GM23338 (cell line): ENCODE results near the gene ADORA1. TPM values are rescaled to one million over a fixed set of nuclear protein-coding genes. Genes with fewer than 3 reads are reported as not detected.

ENCODE experiments used
- ATAC-seq: fragments of 200-7000 bp; cut with Tn5 transposase; 3 replicates; pipeline ENCODE4 v1.9.1; 2020
- DNase-seq: peaks from one replicate; pipeline ENCODE4 v3.0.0-alpha.2; 2015; ENCODE audit warnings: low spot score
- H2AFZ ChIP-seq: fragments of 200-600 bp; sonication (generic); 2 replicates; pipeline ENCODE4 v1.8.0; 2016; ENCODE audit warnings: antibody characterized with exemption, mild to moderate bottlenecking, moderate library complexity
- H3F3A ChIP-seq: fragments of 200-600 bp; sonication (generic); replicated peaks from 2 replicates; pipeline ENCODE4 v1.8.0; 2017; ENCODE audit warnings: antibody characterized with exemption, mixed run types, low read depth
- H3K27ac ChIP-seq: fragments of 200-600 bp; sonication (generic); 2 replicates; pipeline ENCODE4 v1.6.1; 2016; ENCODE audit warnings: low read depth
- H3K27me3 ChIP-seq: fragments of 200-600 bp; sonication (generic); 2 replicates; pipeline ENCODE4 v1.8.0; 2016; ENCODE audit warnings: mild to moderate bottlenecking, mixed run types, moderate library complexity; ENCODE audit not compliant: insufficient read depth
- H3K36me3 ChIP-seq: fragments of 200-600 bp; sonication (generic); 2 replicates; pipeline ENCODE4 v1.8.0; 2016; ENCODE audit warnings: mild to moderate bottlenecking; ENCODE audit not compliant: insufficient read depth
- H3K4me1 ChIP-seq: fragments of 200-600 bp; sonication (generic); 2 replicates; pipeline ENCODE4 v1.8.0; 2016; ENCODE audit warnings: mild to moderate bottlenecking, moderate library complexity; ENCODE audit not compliant: insufficient read depth
- H3K4me2 ChIP-seq: fragments of 200-600 bp; sonication (generic); 2 replicates; pipeline ENCODE4 v1.7.1; 2017; ENCODE audit warnings: mixed run types
- H3K4me3 ChIP-seq: fragments of 200-600 bp; sonication (generic); 2 replicates; pipeline ENCODE4 v1.6.1; 2016; ENCODE audit warnings: mixed run types
- H3K79me2 ChIP-seq: fragments of 200-600 bp; sonication (generic); replicated peaks from 2 replicates; pipeline ENCODE4 v1.8.0; 2017; ENCODE audit warnings: mild to moderate bottlenecking; ENCODE audit not compliant: insufficient read depth
- H3K9me2 ChIP-seq: fragments of 200-600 bp; sonication (generic); 2 replicates; pipeline ENCODE4 v1.8.0; 2017; ENCODE audit not compliant: insufficient read depth
- H4K20me1 ChIP-seq: fragments of 200-600 bp; sonication (generic); replicated peaks from 2 replicates; pipeline ENCODE4 v1.8.0; 2017; ENCODE audit warnings: mild to moderate bottlenecking; ENCODE audit not compliant: insufficient read depth
- H3K27ac Mint-ChIP-seq: 2 replicates; pipeline ENCODE4 v1.8.0; 2020; ENCODE audit warnings: inconsistent platforms, mild to moderate bottlenecking, moderate library complexity, mixed read lengths
- H3K27me3 Mint-ChIP-seq: 3 replicates; pipeline ENCODE4 v1.8.0; 2022; ENCODE audit warnings: low read depth, mild to moderate bottlenecking, moderate library complexity, mixed read lengths, inconsistent platforms; ENCODE audit not compliant: insufficient read depth, poor library complexity
- H3K36me3 Mint-ChIP-seq: 3 replicates; pipeline ENCODE4 v1.8.0; 2021; ENCODE audit warnings: low read depth, mild to moderate bottlenecking, inconsistent platforms, moderate library complexity, mixed read lengths
- H3K4me1 Mint-ChIP-seq: 3 replicates; pipeline ENCODE4 v1.8.0; 2020; ENCODE audit warnings: mild to moderate bottlenecking, inconsistent platforms, mixed read lengths
- H3K4me3 Mint-ChIP-seq: 3 replicates; pipeline ENCODE4 v1.8.0; 2021; ENCODE audit warnings: moderate library complexity, mild to moderate bottlenecking, inconsistent platforms, mixed read lengths
- H3K9me3 Mint-ChIP-seq: 3 replicates; pipeline ENCODE4 v1.8.0; 2020; ENCODE audit warnings: moderate library complexity, mild to moderate bottlenecking, inconsistent platforms, mixed read lengths
- CREB1 ChIP-seq: fragments of 250-450 bp; sonication (Bioruptor Pico); IDR thresholded peaks from 2 replicates; pipeline ENCODE4 v1.5.0; 2020; ENCODE audit warnings: low read depth, mild to moderate bottlenecking, moderate library complexity
- EZH2 ChIP-seq: fragments of 200-600 bp; sonication (generic); IDR thresholded peaks from one replicate; pipeline ENCODE4 v1.8.0; 2017; ENCODE audit warnings: antibody characterized with exemption, mild to moderate bottlenecking, low read depth; ENCODE audit not compliant: unreplicated experiment
- EZH2phosphoT487 ChIP-seq: fragments of 200-600 bp; sonication (generic); IDR thresholded peaks from one replicate; pipeline ENCODE4 v1.8.1; 2018; ENCODE audit warnings: antibody characterized with exemption; ENCODE audit not compliant: unreplicated experiment
- NANOG ChIP-seq: IDR thresholded peaks from 2 replicates; pipeline ENCODE4 v1.6.1; 2016; ENCODE audit warnings: antibody characterized with exemption, borderline replicate concordance
- REST ChIP-seq: IDR thresholded peaks from one replicate; pipeline ENCODE4 v1.6.1; 2018; ENCODE audit warnings: antibody characterized with exemption; ENCODE audit not compliant: unreplicated experiment
- STAT1 ChIP-seq: IDR thresholded peaks from one replicate; pipeline ENCODE4 v1.6.1; 2016; ENCODE audit warnings: antibody characterized with exemption; ENCODE audit not compliant: unreplicated experiment
- ZNF114 ChIP-seq: fragments of 250-450 bp; sonication (Bioruptor Pico); IDR thresholded peaks from 2 replicates; pipeline ENCODE4 v1.5.0; 2020; ENCODE audit warnings: mild to moderate bottlenecking, moderate library complexity
- ZNF462 ChIP-seq: fragments of 250-450 bp; sonication (Bioruptor Pico); IDR thresholded peaks from 2 replicates; pipeline ENCODE4 v1.5.0; 2020; ENCODE audit warnings: mild to moderate bottlenecking, moderate library complexity
- polyA plus RNA-seq: library from polyadenylated mRNA; unstranded; fragments of >200 nt; fragmentation: Nextera tagmentation; extraction: Ambion mirVana; gene quantifications from 2 replicates; pipeline ENCODE4 v1.2.1, GENCODE V29; 2016
- total RNA-seq: library from RNA; depleted of rRNA; stranded (reverse); fragments of >200 nt; shearing (Covaris generic); gene quantifications from 2 replicates; pipeline ENCODE4 v1.2.3, GENCODE V29; 2014
- TF ChIP-seq, protein P1 (sequence below), 2 experiments: fragments of 200-600 bp in 1 of 2; sonication (generic) in 1 of 2; conservative IDR thresholded peaks; 2 replicates each; pipeline versions ENCODE4 v1.5.1 to v1.6.1; 2016 to 2017; ENCODE audit warnings: antibody characterized with exemption in 2 of 2, low read depth in 2 of 2, mild to moderate bottlenecking in 2 of 2, moderate library complexity in 1 of 2
- TF ChIP-seq, protein P2 (sequence below): IDR thresholded peaks from 2 replicates; pipeline ENCODE4 v1.6.1; 2016; ENCODE audit warnings: antibody characterized with exemption

The ADORA1 gene
- total and polyA plus RNA-seq, 2 experiments from 2014 or later: 0.63 to 1.8 TPM

GRCh38 chr1:203124546-203125317, 2.8 kb upstream of the ADORA1 start (continued):
- no peak for TF ChIP-seq EZH2phosphoT487
- TF ChIP-seq REST: no peak
- TF ChIP-seq CREB1 (CRISPR knock-in tag): no peak
- no peak for TF ChIP-seq EZH2
- TF ChIP-seq, protein P1, sequence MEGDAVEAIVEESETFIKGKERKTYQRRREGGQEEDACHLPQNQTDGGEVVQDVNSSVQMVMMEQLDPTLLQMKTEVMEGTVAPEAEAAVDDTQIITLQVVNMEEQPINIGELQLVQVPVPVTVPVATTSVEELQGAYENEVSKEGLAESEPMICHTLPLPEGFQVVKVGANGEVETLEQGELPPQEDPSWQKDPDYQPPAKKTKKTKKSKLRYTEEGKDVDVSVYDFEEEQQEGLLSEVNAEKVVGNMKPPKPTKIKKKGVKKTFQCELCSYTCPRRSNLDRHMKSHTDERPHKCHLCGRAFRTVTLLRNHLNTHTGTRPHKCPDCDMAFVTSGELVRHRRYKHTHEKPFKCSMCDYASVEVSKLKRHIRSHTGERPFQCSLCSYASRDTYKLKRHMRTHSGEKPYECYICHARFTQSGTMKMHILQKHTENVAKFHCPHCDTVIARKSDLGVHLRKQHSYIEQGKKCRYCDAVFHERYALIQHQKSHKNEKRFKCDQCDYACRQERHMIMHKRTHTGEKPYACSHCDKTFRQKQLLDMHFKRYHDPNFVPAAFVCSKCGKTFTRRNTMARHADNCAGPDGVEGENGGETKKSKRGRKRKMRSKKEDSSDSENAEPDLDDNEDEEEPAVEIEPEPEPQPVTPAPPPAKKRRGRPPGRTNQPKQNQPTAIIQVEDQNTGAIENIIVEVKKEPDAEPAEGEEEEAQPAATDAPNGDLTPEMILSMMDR (conservative IDR thresholded peaks at IDR 0.05; ENCODE audit: low read depth in 2 of 2): no peak
- no peak for TF ChIP-seq NANOG
- no peak for TF ChIP-seq ZNF114 (CRISPR knock-in tag)

DNA sequence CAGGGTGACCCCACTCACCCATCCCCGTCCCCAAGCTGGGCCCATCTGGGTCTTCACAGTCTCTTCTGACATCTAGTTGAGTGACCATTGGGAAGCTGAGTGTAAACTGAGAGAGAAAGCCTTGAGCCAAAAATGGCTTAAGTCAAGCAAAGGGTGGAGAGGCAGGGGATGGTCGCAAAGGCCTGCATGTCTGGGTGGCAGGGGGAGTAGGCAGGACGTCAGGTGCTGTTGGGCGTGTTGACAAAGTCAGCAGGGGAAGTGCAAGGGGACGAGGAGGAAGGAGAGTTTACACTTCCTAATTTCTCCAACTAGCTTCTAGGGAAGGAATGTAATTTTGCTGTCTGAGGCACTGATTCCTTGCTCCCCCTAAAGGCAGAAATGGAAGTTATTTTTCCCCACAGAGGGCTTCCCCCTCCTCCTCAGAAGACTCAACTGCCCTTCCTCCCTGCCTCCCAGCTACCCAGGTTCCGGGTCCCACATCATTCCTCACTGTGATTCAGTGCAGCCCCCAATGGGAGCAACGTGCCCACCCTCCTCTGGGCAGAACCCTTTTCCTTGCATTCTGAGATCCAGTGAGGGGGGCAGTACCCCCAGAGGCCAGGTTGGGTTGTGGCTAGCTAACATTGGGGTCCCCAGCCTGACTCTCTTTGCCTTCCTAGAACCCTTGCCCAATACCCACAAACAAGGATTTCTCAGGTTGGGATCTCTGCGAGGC, 1.2 kb upstream of the ADORA1 start:
- no peaks in the 10 kb centered on the region; the same call in 2 of the 3 replicates for H3K9me3 Mint-ChIP-seq
- peak overlapping the region; percentile 98 for H3K4me2 ChIP-seq
- TF ChIP-seq ZNF462 (CRISPR knock-in tag) (no peak), STAT1 (no peak), NANOG (no peak)
- TF ChIP-seq, protein P2, sequence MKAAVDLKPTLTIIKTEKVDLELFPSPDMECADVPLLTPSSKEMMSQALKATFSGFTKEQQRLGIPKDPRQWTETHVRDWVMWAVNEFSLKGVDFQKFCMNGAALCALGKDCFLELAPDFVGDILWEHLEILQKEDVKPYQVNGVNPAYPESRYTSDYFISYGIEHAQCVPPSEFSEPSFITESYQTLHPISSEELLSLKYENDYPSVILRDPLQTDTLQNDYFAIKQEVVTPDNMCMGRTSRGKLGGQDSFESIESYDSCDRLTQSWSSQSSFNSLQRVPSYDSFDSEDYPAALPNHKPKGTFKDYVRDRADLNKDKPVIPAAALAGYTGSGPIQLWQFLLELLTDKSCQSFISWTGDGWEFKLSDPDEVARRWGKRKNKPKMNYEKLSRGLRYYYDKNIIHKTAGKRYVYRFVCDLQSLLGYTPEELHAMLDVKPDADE: no peak

More for the DNA sequence above, 1.2 kb upstream of the ADORA1 start:
- H2AFZ ChIP-seq: peak overlapping the region; percentile 99
- H3K27ac ChIP-seq: no peak overlapping the region
- H3K36me3 ChIP-seq: no peaks in the 10 kb centered on the region
- no peaks in the 10 kb centered on the region for H3K9me2 ChIP-seq
- Mint-ChIP-seq H3K36me3 (no peaks in the 10 kb centered on the region), H3K27me3 (peaks cover 42% of the 10 kb centered on the region), H3K4me1 (peaks cover 34% of the 10 kb centered on the region), H3K4me3 (peak overlapping the region; percentile 72; the same call in 1 of the 3 replicates), H3K27ac (no peak overlapping the region)
- ATAC-seq (peak; percentile 18), DNase-seq (peak; percentile 79)
- no peaks in the 10 kb centered on the region for H3K79me2 ChIP-seq
- H3K27me3 ChIP-seq: peaks cover 35% of the 10 kb centered on the region
- peak overlapping the region; percentile 83 for H3K4me3 ChIP-seq
- H4K20me1 ChIP-seq: no peaks in the 10 kb centered on the region
- 0 out of 2 replicates have a peak, but pooled peaks cover 3% of the 10 kb centered on the region for H3F3A ChIP-seq
- peaks cover 15% of the 10 kb centered on the region for H3K4me1 ChIP-seq
